Breast epithelium (tissue), 3 donors: ENCODE data around the gene GPI.

Experiments
- CTCF ChIP-seq, 3 donors: fragments of 450-650 bp; IDR thresholded peaks; one replicate each; pipeline ENCODE4 v1.5.1; 2016 to 2017; ENCODE audit warnings: antibody characterized with exemption in 3 of 3, mild to moderate bottlenecking in 3 of 3, moderate library complexity in 3 of 3
- POLR2A ChIP-seq: fragments of 450-650 bp; IDR thresholded peaks from one replicate; pipeline ENCODE4 v1.6.1; 2016; ENCODE audit warnings: antibody characterized with exemption, mild to moderate bottlenecking, moderate library complexity
- POLR2AphosphoS5 ChIP-seq, 3 donors: sonication (generic); formaldehyde crosslinking; IDR thresholded peaks; one replicate each; pipeline ENCODE4 v1.6.1; 2017; ENCODE audit warnings: antibody characterized with exemption in 3 of 3

DNA sequence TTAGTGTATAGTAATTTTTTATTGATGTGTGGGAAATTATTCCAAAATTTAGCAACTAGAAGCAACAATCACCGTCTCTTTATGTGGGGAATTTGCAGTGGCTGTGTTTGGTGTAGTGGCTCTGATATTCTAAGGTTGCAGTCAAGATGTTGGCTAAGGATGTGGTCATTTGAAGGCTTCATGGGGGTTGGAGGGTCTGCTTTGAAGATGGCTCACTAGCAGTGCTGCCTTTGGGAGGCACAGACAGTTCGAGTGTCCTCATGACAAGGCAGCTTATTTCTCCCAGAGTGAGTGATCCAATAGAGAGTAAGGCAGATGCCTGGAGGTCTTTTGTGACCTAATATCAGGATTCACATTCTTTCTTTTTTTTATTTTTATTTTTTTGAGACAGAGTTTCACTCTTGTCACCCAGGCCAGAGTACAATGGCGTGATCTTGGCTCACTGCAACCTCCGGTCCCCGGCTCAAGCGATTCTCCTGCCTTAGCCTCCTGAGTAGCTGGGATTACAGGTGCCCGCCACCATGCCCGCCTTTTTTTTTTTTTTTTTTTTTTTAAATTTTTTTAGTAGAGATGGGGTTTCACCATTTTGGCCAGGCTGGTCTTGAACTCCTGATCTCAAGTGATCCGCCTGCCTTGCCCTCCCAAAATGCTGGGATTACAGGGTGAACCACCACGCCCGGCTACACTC lies 8.7 kb downstream of the GPI start:
- no peak for TF ChIP-seq CTCF (IDR thresholded peaks at IDR 0.05)
- no peak for TF ChIP-seq POLR2AphosphoS5 (IDR thresholded peaks at IDR 0.05)
- no peak for TF ChIP-seq POLR2A
